ENCODE data around the gene ZNF773. TPM values are rescaled to one million over a fixed set of nuclear protein-coding genes. Genes with fewer than 3 reads are reported as not detected.
A peak's percentile ranks its signal among the peaks of the same experiment; 100 is the strongest.
"Not testable (repeated sequence)": the region's sequence is repeated elsewhere in the genome, so short reads cannot be mapped to it uniquely, and the experiment has no call there.

The ZNF773 gene
- total RNA-seq, result 1 to 10 TPM; 1.2 to 6.5 (median 3.4) TPM

GRCh38 chr19:57499680-57500395 lies at the start of gene ZNF773:
Gene ZNF773 (plus strand): TSS chr19:57499938. CDS start chr19:57500081, 143 bp downstream.
- peak within 1 kb of the TSS; percentile 88 to 92 (median 90) for H3K27ac ChIP-seq
- H3K9me3 ChIP-seq; in situ Hi-C loops (cut with MboI; ENCODE audit: low sequenced_read_pairs in 4 of 4); H3K27me3 ChIP-seq: not testable (repeated sequence)
- intact Hi-C loops (cut with DNase I; ENCODE audit: low total_unique reads), result loop anchor here (1.0 to 10.0 kb wide), 4 partner anchors 13 to 247 kb away; partner anchors contain the start of genes ZNF419, ZNF460, ZNF549 and ZNF776
- peak; percentile 92 for DNase-seq
- peak; percentile 99 for ATAC-seq
- TF ChIP-seq POLR2A (IDR thresholded peaks at IDR 0.05), result peak; percentile 79 to 85
- H3K4me3 ChIP-seq, result peak within 1 kb of the TSS; percentile 68 to 100 (median 94)
- H3K4me1 ChIP-seq, result peaks cover 6 to 11% of the 10 kb centered on the region in 2 donors
- peaks cover 0 to 12% of the 10 kb centered on the region in 2 donors for H3K36me3 ChIP-seq

DNA sequence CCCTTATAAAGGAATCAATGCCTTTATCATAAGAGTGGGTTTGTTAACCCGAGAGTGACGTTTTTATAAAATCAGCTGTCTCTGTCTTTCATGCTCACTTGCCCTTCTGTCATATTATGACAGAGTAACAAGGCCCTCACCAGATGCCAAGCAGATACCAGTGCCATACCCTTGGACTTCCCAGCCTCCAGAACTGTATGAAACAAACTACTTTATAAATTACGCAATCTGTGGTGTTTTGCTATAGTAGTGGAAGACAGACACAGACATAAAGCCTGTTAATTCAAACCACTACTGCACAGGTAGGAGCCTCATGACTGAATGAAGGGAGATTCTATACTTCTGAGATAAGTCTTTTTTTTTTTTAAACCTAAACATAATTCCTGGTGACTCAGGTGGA lies 47.4 kb upstream of the ZNF773 start:
- no peak for ATAC-seq
- Histone ChIP-seq H3K27ac (no peak overlapping the region), H3K36me3 (peaks cover 0 to 17% of the 10 kb centered on the region in 2 donors), H3K4me3 (no peak overlapping the region), H3K4me1 (peaks cover 0 to 3% of the 10 kb centered on the region in 2 donors), H3K27me3 (no peaks in the 10 kb centered on the region), H3K9me3 (peaks cover 0 to 3% (median 0%) of the 10 kb centered on the region in 3 donors)
- in situ Hi-C loops (cut with MboI; ENCODE audit: low sequenced_read_pairs in 4 of 4), result no loop called here
- TF ChIP-seq, protein P1, sequence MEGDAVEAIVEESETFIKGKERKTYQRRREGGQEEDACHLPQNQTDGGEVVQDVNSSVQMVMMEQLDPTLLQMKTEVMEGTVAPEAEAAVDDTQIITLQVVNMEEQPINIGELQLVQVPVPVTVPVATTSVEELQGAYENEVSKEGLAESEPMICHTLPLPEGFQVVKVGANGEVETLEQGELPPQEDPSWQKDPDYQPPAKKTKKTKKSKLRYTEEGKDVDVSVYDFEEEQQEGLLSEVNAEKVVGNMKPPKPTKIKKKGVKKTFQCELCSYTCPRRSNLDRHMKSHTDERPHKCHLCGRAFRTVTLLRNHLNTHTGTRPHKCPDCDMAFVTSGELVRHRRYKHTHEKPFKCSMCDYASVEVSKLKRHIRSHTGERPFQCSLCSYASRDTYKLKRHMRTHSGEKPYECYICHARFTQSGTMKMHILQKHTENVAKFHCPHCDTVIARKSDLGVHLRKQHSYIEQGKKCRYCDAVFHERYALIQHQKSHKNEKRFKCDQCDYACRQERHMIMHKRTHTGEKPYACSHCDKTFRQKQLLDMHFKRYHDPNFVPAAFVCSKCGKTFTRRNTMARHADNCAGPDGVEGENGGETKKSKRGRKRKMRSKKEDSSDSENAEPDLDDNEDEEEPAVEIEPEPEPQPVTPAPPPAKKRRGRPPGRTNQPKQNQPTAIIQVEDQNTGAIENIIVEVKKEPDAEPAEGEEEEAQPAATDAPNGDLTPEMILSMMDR (IDR thresholded peaks at IDR 0.05 in 4 of 5, conservative IDR thresholded peaks at IDR 0.05 in 1 of 5), result no peak
- no peak for TF ChIP-seq POLR2A (IDR thresholded peaks at IDR 0.05)
- intact Hi-C loops (cut with DNase I; ENCODE audit: low total_unique reads), result no loop called here
- DNase-seq, result no peak

GRCh38 chr19:57465680-57466381 lies 33.9 kb upstream of the ZNF773 start:
- DNase-seq, result peak in 1 of 2 donors; percentile 27
- Histone ChIP-seq H3K9me3 (peaks cover 0 to 30% (median 0%) of the 10 kb centered on the region in 3 donors), H3K27me3 (no peaks in the 10 kb centered on the region), H3K4me3 (peak overlapping the region in 1 of 4 donors; percentile 16), H3K27ac (peak overlapping the region in 3 of 4 donors; percentile 14 to 67 (median 66)), H3K4me1 (peaks cover 0 to 7% of the 10 kb centered on the region in 2 donors), H3K36me3 (peaks cover 0 to 25% of the 10 kb centered on the region in 2 donors)
- intact Hi-C loops (cut with DNase I; ENCODE audit: low total_unique reads), result no loop called here
- TF ChIP-seq, protein P1 (IDR thresholded peaks at IDR 0.05 in 4 of 5, conservative IDR thresholded peaks at IDR 0.05 in 1 of 5), result peak in 3 of 5 experiments; percentile 28 to 42 (median 40)
- TF ChIP-seq POLR2A (IDR thresholded peaks at IDR 0.05), result no peak
- peak; percentile 78 to 89 for ATAC-seq
- in situ Hi-C loops (cut with MboI; ENCODE audit: low sequenced_read_pairs in 4 of 4), result no loop called here

DNA sequence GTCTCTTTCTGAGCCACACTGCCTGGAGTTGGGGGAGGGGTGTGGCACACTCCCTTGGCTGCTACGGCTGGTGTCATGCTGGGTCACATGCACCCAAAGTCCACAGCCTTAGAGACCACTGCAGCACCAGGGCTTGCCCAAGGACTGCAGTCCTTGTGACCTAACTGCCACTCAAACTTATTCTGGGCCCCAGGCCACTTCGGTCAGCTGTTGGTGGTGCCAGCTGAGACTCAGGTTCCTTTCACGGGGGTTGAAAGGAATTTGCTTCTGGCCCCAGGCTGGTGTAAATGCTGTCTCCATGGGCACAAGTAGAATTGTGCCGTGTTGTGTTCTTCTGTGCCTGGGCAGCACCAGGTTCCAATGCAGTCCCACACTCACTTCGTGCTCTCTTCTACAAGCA lies 33.2 kb upstream of the ZNF773 start:
- DNase-seq (peak; percentile 47 to 78), ATAC-seq (peak; percentile 88 to 90)
- in situ Hi-C loops (cut with MboI; ENCODE audit: low sequenced_read_pairs in 4 of 4), result no loop called here
- Histone ChIP-seq H3K27me3 (no peaks in the 10 kb centered on the region), H3K4me1 (peaks cover 0 to 7% of the 10 kb centered on the region in 2 donors), H3K36me3 (peaks cover 0 to 26% of the 10 kb centered on the region in 2 donors), H3K4me3 (peak overlapping the region in 1 of 4 donors; percentile 19), H3K9me3 (peaks cover 0 to 37% (median 0%) of the 10 kb centered on the region in 3 donors), H3K27ac (peak overlapping the region in 3 of 4 donors; percentile 14 to 67 (median 66))
- intact Hi-C loops (cut with DNase I; ENCODE audit: low total_unique reads), result no loop called here
- TF ChIP-seq, protein P1 (IDR thresholded peaks at IDR 0.05 in 4 of 5, conservative IDR thresholded peaks at IDR 0.05 in 1 of 5), result no peak
- no peak for TF ChIP-seq POLR2A (IDR thresholded peaks at IDR 0.05)

DNA sequence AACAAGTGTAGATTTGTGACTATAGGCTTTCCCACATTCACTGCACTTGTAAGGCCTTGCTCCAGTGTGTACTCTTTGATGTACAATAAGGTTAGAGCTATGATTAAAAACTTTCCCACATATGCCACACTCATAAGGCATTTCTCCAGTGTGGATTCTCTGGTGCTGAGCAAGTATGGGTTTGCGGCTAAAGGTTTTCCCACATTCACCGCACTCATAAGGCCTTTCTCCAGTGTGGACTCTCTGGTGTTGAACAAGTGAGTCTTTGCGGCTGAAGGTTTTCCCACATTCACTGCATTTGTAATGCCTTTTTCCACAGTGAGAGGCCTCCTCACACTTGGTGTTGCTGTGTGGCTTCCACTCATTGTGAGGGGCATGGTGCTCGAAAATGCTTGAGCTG lies 26.1 kb upstream of the ZNF773 start:
- peaks cover 15 to 65% of the 10 kb centered on the region in 2 donors for H3K36me3 ChIP-seq

More for the DNA sequence above, 26.1 kb upstream of the ZNF773 start:
- H3K4me3 ChIP-seq, result peak overlapping the region in 1 of 4 donors; percentile 27
- in situ Hi-C loops (cut with MboI; ENCODE audit: low sequenced_read_pairs in 4 of 4), result no loop called here
- intact Hi-C loops (cut with DNase I; ENCODE audit: low total_unique reads), result loop anchor here (10.0 kb wide), 1 partner anchor 711 kb away; the partner anchor contains the start of gene ZNF274
- no peak for TF ChIP-seq POLR2A (IDR thresholded peaks at IDR 0.05)
- TF ChIP-seq, protein P1 (IDR thresholded peaks at IDR 0.05 in 4 of 5, conservative IDR thresholded peaks at IDR 0.05 in 1 of 5), result no peak
- no peak for DNase-seq
- no peak for ATAC-seq
- H3K27ac ChIP-seq, result no peak overlapping the region
- peaks cover 12 to 13% of the 10 kb centered on the region in 2 donors for H3K4me1 ChIP-seq
- no peaks in the 10 kb centered on the region for H3K27me3 ChIP-seq
- peaks cover 5 to 71% (median 16%) of the 10 kb centered on the region in 3 donors for H3K9me3 ChIP-seq

Measured in gastrocnemius medialis (tissue), 4 donors.